CD4-positive, CD25-positive, alpha-beta regulatory T cell (primary cell): ENCODE measurements around the gene CHI3L1. TPM values are rescaled to one million over a fixed set of nuclear protein-coding genes. Genes with fewer than 3 reads are reported as not detected.

Experiments used
- ATAC-seq, 2 donors: fragments of 150-1000 bp; cut with Tn5 transposase; one replicate each; pipeline ENCODE4 v1.10.0; 2021; ENCODE audit warnings: low read depth in 2 of 2, moderate number of reproducible peaks in 2 of 2, moderate library complexity in 1 of 2
- DNase-seq, 3 donors: peaks; one replicate each; pipeline versions ENCODE4 v3.0.0 to v3.0.0-alpha.2; 2012 to 2022; ENCODE audit warnings: mixed read lengths in 1 of 3
- H3K27ac ChIP-seq: one replicate; pipeline ENCODE4 v1.7.0; 2013; ENCODE audit warnings: mild to moderate bottlenecking, low read length; ENCODE audit not compliant: insufficient read depth, poor library complexity, severe bottlenecking
- H3K27me3 ChIP-seq: one replicate; pipeline ENCODE4 v1.7.0; 2013; ENCODE audit warnings: low read length; ENCODE audit not compliant: control insufficient read depth, insufficient read depth
- H3K36me3 ChIP-seq: one replicate; pipeline ENCODE4 v1.7.0; 2013; ENCODE audit warnings: mild to moderate bottlenecking, low read length, moderate library complexity; ENCODE audit not compliant: control insufficient read depth, insufficient read depth
- H3K4me1 ChIP-seq: 2 replicates; pipeline ENCODE4 v1.7.0; 2013; ENCODE audit warnings: mild to moderate bottlenecking, low read length; ENCODE audit not compliant: insufficient read depth, control insufficient read depth, poor library complexity, severe bottlenecking
- H3K4me3 ChIP-seq: one replicate; pipeline ENCODE4 v1.7.0; 2013; ENCODE audit warnings: low read depth, mild to moderate bottlenecking, low read length, moderate library complexity
- H3K9me3 ChIP-seq, 2 experiments: 1 replicate in 1 of 2; 2 replicates in 1 of 2; pipeline ENCODE4 v1.7.0; 2013; ENCODE audit warnings: low read length in 2 of 2, mild to moderate bottlenecking in 1 of 2, moderate library complexity in 1 of 2; ENCODE audit not compliant: control insufficient read depth in 2 of 2
- H3K27ac Mint-ChIP-seq, 3 donors: one replicate each; pipeline ENCODE4 v1.8.0; 2020 to 2022; ENCODE audit warnings: mild to moderate bottlenecking in 3 of 3, mixed read lengths in 3 of 3, moderate library complexity in 2 of 3
- H3K27me3 Mint-ChIP-seq: one replicate; pipeline ENCODE4 v1.8.0; 2022; ENCODE audit warnings: mild to moderate bottlenecking, mixed read lengths
- H3K36me3 Mint-ChIP-seq: one replicate; pipeline ENCODE4 v1.8.0; 2020; ENCODE audit warnings: mixed read lengths
- H3K4me1 Mint-ChIP-seq, 4 donors: one replicate each; pipeline ENCODE4 v1.8.0; 2020 to 2022; ENCODE audit warnings: mixed read lengths in 4 of 4, mild to moderate bottlenecking in 1 of 4
- H3K4me3 Mint-ChIP-seq, 4 donors: one replicate each; pipeline ENCODE4 v1.8.0; 2020 to 2022; ENCODE audit warnings: mild to moderate bottlenecking in 4 of 4, mixed read lengths in 4 of 4, moderate library complexity in 3 of 4
- H3K9me3 Mint-ChIP-seq, 7 donors: one replicate each; pipeline ENCODE4 v1.8.0; 2020 to 2022; ENCODE audit warnings: mixed read lengths in 7 of 7, mild to moderate bottlenecking in 3 of 7, moderate library complexity in 2 of 7
- polyA plus RNA-seq, 4 donors: library from polyadenylated mRNA; unstranded; fragments of 300-500 nt; fragmentation: Illumina TruSeq; gene quantifications; one replicate each; pipeline ENCODE4 v1.2.3, GENCODE V29; 2021
- total RNA-seq: library from RNA; stranded (reverse); gene quantifications from one replicate; pipeline ENCODE4 v1.2.3, GENCODE V29; 2022

The CHI3L1 gene
- total and polyA plus RNA-seq, 5 donors from 2014 or later = not detected

DNA sequence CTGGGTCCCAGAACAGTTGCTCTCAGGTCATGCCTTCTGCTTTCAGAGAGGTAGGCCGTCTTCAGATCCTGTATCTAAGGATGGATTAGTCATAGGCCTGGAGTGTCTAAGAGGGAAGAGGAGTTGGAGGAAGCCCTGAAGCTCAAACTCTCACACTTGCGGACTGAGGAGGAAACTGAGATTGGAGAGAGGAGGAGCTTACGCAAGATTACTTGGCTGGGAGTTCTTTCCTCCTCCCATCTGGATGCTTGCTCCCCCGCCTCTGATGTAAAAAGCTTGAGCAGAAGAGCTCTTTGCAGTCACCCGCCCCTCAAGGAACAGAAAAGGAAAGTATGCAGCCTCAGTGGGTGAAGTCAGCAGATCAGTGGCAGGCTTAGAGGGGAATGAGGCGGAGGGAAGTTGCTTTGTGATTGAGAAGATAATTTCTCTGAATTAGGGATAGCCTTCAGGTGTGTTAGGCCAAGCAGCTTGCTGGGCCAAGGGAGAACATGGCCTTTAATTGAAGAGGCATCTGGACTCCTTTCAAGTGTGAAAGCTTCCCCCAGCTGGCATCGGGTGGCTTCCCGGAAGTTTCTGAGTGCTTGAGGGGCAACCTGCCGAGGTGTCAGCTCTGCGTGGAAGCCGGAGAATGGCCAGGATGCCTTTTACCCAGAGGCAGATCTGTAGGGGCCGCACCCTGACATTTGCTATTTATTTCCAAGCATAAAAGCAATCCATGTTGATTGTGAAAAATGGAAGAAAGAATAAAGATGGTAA, 52.4 kb downstream of the CHI3L1 start:
- Histone ChIP-seq H3K4me3 (no peak overlapping the region), H3K9me3 (no peaks in the 10 kb centered on the region), H3K27me3 (no peaks in the 10 kb centered on the region), H3K4me1 (no peaks in the 10 kb centered on the region), H3K27ac (no peak overlapping the region), H3K36me3 (no peaks in the 10 kb centered on the region)
- DNase-seq (no peak), ATAC-seq (no peak)
- Mint-ChIP-seq H3K4me1 (no peaks in the 10 kb centered on the region), H3K9me3 (peaks cover 0 to 1% (median 0%) of the 10 kb centered on the region in 7 donors), H3K36me3 (no peaks in the 10 kb centered on the region), H3K27me3 (peaks cover 23% of the 10 kb centered on the region), H3K27ac (no peak overlapping the region), H3K4me3 (no peak overlapping the region)

DNA sequence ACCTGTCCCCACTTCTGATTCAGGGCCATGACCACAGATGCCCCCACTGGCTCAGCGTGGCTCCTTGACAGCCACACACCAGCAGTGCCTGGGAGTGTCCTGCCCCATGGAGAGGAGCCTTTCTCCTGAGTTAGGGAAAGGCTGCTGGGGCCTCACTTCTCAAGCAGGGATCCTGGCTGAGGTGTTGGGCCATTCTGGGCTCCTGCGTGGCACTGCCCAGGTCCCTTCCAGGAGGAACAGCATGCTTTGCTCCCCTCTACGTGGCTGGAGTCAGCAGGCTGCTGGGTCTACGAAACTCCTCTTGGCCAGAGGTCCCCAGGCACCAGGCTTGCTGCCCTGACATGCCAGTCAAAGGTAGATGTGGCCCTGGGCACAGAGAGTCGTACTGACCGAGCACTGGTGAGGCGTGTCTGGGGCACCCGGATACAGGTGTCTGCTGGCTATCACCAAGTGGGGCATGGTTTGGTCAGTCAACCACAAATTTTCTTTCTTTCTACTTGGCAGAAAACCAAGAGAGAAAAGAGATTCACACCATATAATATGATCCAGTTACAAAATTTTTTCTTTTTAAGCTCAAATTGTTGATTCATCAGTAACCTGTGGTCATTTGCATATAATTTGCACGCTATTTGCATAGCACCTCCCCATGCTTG, 54.8 kb downstream of the CHI3L1 start:
- Mint-ChIP-seq H3K9me3 (peaks cover 0 to 1% (median 0%) of the 10 kb centered on the region in 7 donors), H3K27me3 (peaks cover 25% of the 10 kb centered on the region)
- no peak for ATAC-seq

DNA sequence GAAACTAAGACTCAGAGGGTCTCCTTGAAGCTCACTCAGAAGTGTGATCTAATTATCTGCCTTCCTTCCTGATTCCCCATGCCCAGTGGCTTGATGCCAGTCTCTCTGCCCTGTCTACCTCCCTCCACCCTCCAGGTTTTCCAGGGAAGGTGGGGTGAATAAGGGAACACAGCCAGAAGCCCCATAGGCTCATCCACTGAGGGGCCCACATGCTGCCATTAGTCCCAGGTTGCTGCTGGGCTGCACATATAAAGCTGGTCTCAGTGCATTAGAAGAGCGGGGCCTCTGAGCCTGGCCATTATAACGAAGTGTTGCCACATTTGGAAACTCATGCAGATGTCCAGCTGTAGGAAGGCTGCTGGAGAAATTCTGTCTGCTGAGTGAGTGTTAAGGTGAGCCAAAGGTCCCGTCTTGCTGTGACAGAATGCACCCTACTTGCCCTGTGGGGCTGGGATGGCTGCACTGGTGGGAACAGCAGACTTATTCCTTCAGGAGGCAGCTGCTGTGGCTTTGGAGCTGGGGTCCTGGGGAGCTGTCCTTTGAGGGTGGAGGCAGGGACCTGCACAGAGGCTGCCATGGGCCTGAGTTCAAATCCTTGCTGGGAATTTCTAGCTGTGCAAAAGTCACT, 56.0 kb downstream of the CHI3L1 start:
- DNase-seq = no peak
- no peaks in the 10 kb centered on the region for H3K4me1 ChIP-seq
- ATAC-seq = no peak
- no peak overlapping the region for H3K27ac ChIP-seq
- H3K36me3 ChIP-seq = no peaks in the 10 kb centered on the region
- Mint-ChIP-seq H3K27me3 (peaks cover 31% of the 10 kb centered on the region), H3K9me3 (peaks cover 0 to 1% (median 0%) of the 10 kb centered on the region in 7 donors), H3K4me3 (no peak overlapping the region), H3K27ac (no peak overlapping the region), H3K4me1 (peaks cover 0 to 5% (median 3%) of the 10 kb centered on the region in 4 donors), H3K36me3 (no peaks in the 10 kb centered on the region)
- H3K4me3 ChIP-seq = no peak overlapping the region
- H3K9me3 ChIP-seq = no peaks in the 10 kb centered on the region
- peaks cover under 1% of the 10 kb centered on the region for H3K27me3 ChIP-seq

More for the DNA sequence above, 54.8 kb downstream of the CHI3L1 start:
- no peak overlapping the region for H3K27ac ChIP-seq
- peaks cover 0 to 5% (median 3%) of the 10 kb centered on the region in 4 donors for H3K4me1 Mint-ChIP-seq
- H3K9me3 ChIP-seq = no peaks in the 10 kb centered on the region
- H3K27me3 ChIP-seq = no peaks in the 10 kb centered on the region
- no peak overlapping the region for H3K27ac Mint-ChIP-seq
- H3K4me1 ChIP-seq = no peaks in the 10 kb centered on the region
- H3K36me3 Mint-ChIP-seq = no peaks in the 10 kb centered on the region
- no peak overlapping the region for H3K4me3 Mint-ChIP-seq
- H3K36me3 ChIP-seq = no peaks in the 10 kb centered on the region
- H3K4me3 ChIP-seq = no peak overlapping the region
- DNase-seq = no peak

DNA sequence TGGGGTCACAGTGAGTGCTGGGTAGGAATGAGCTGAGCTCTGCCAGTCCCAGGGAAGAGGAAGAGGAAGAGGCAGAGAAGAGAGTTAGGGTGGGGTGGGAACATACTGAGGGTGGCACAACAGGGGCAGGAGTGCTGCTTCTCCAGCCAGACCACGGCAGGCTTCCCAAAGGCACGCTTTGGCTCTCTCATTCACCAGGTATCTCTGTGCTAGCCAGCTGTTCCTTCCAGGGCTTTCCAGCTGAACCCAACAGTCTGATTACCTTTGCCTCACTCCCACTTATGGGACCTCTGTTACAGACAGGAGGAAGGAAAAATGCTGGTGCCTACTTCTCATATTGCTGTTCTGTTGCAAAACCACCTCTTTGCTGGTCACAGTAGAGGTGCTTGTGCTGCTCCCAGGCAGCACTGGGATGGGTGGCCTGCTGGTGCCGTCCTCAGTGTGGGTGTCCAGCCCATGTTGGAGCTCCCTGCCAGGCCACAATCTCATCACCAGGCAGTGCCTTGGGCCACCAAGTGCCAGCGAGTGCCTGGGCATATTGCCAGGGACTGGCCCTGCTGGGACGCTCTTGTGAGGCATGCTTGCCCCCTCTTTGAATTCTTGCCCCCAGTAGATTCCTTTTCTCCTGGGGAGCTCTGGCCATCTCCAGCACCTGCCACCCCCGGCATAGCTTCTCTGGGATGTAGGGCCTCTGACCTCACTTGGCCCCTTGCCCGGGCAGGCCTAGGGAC, 56.8 kb downstream of the CHI3L1 start:
- H3K4me3 Mint-ChIP-seq = no peak overlapping the region
- Histone ChIP-seq H3K27me3 (peaks cover 4% of the 10 kb centered on the region), H3K36me3 (no peaks in the 10 kb centered on the region), H3K27ac (no peak overlapping the region), H3K4me1 (no peaks in the 10 kb centered on the region), H3K4me3 (no peak overlapping the region), H3K9me3 (no peaks in the 10 kb centered on the region)
- H3K27ac Mint-ChIP-seq = no peak overlapping the region
- ATAC-seq (no peak), DNase-seq (no peak)
- H3K27me3 Mint-ChIP-seq = peaks cover 34% of the 10 kb centered on the region
- peaks cover 0 to 5% (median 3%) of the 10 kb centered on the region in 4 donors for H3K4me1 Mint-ChIP-seq
- peaks cover 0 to 1% (median 0%) of the 10 kb centered on the region in 7 donors for H3K9me3 Mint-ChIP-seq
- H3K36me3 Mint-ChIP-seq = no peaks in the 10 kb centered on the region

Other genes starting within 250 kb of the CHI3L1 start
- gene ADIPOR1, start 228.4 kb downstream of the CHI3L1 start, total RNA-seq = 70.0 TPM
- gene ADIPOR1, start 228.4 kb downstream of the CHI3L1 start, polyA plus RNA-seq = 100 to 1,000 TPM; 105 to 117 (median 107) TPM
- 36.1 TPM for gene CYB5R1, start 219.4 kb downstream of the CHI3L1 start, total RNA-seq
- gene CYB5R1, start 219.4 kb downstream of the CHI3L1 start, polyA plus RNA-seq = 10 to 100 TPM; 45.9 to 69.0 (median 55.9) TPM
- 130 TPM for gene TMEM183A, start 179.3 kb downstream of the CHI3L1 start, total RNA-seq
- 10 to 100 TPM; 53.6 to 73.8 (median 62.0) TPM for gene TMEM183A, start 179.3 kb downstream of the CHI3L1 start, polyA plus RNA-seq
- gene PPFIA4, start 160.2 kb downstream of the CHI3L1 start, total RNA-seq = 0.96 TPM
- gene PPFIA4, start 160.2 kb downstream of the CHI3L1 start, polyA plus RNA-seq = not detected
- not detected for gene MYOG, start 100.7 kb downstream of the CHI3L1 start, total RNA-seq
- not detected for gene MYOG, start 100.7 kb downstream of the CHI3L1 start, polyA plus RNA-seq
- not detected for gene ADORA1, start 59.0 kb downstream of the CHI3L1 start, total RNA-seq
- gene ADORA1, start 59.0 kb downstream of the CHI3L1 start, polyA plus RNA-seq = not detected
- gene MYBPH, start 10.9 kb downstream of the CHI3L1 start, total RNA-seq = not detected
- not detected for gene MYBPH, start 10.9 kb downstream of the CHI3L1 start, polyA plus RNA-seq
- 0.17 TPM for gene CHIT1, start 43.0 kb upstream of the CHI3L1 start, total RNA-seq
- not detected for gene CHIT1, start 43.0 kb upstream of the CHI3L1 start, polyA plus RNA-seq
- gene BTG2, start 118.8 kb upstream of the CHI3L1 start, total RNA-seq = 1,002 TPM
- gene BTG2, start 118.8 kb upstream of the CHI3L1 start, polyA plus RNA-seq = 100 to 1,000 TPM; 153 to 176 (median 165) TPM
- not detected for gene FMOD, start 164.4 kb upstream of the CHI3L1 start, total RNA-seq
- not detected for gene FMOD, start 164.4 kb upstream of the CHI3L1 start, polyA plus RNA-seq